Measurements from ENCODE around the gene ATPAF1.

Gene ATPAF1

DNA sequence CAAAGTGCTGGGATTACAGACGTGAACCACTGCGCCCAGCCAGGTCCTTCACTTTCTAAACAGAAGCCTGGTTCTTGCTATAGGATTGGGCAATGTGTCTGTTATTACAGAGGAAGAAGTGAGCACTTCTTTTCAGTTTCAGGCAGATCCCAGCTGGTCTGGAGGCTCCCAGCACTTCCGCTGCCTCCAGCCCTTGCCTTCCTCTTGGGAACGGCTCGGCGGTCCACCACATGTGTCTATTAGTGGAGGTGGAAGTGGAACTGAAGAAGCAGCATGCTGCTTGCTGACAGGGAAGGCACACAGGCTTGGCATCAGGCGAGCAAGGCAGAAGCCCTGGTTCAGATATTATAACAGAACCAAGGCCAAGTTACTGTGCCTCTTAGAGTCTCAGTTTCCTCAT lies 81.1 kb downstream of the ATPAF1 start:
- Histone ChIP-seq H3K4me3 (no peak overlapping the region), H3K27ac (peak overlapping the region in 1 of 2 donors; percentile 32)
- DNase-seq (ENCODE audit: low spot score) = no peak
- TF ChIP-seq, protein P1, sequence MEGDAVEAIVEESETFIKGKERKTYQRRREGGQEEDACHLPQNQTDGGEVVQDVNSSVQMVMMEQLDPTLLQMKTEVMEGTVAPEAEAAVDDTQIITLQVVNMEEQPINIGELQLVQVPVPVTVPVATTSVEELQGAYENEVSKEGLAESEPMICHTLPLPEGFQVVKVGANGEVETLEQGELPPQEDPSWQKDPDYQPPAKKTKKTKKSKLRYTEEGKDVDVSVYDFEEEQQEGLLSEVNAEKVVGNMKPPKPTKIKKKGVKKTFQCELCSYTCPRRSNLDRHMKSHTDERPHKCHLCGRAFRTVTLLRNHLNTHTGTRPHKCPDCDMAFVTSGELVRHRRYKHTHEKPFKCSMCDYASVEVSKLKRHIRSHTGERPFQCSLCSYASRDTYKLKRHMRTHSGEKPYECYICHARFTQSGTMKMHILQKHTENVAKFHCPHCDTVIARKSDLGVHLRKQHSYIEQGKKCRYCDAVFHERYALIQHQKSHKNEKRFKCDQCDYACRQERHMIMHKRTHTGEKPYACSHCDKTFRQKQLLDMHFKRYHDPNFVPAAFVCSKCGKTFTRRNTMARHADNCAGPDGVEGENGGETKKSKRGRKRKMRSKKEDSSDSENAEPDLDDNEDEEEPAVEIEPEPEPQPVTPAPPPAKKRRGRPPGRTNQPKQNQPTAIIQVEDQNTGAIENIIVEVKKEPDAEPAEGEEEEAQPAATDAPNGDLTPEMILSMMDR (IDR thresholded peaks at IDR 0.05) = no peak

DNA sequence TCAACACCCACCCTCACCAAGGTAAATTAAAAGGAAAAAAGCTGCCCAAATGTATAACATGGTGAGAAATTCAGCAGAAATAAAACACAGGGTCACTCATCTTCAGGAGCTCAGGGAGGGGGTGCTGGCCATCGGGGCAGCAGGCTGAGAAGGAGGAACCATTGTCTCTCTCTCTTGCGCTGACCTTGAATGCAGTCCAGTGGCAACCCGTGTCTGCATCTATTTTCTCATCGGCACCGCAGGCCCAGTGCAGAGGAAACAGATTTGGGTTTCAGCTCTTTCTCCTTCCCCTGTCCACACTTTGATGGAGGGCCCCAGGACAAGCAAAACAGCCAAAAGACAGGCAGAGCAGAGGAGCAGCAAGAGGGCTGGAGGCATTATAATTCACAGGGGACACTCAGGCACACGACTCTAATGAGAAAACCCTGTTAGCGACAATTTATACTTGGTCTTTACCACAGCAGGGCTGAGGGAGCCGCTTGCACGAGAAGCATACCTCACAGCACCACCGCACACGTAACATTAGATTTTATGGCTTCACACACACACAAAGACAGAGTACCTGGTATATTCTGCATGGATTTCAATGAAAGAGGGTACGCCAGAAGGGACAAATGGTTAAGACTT lies 82.7 kb downstream of the ATPAF1 start:
- no peak for DNase-seq (ENCODE audit: low spot score)
- TF ChIP-seq, protein P1 (IDR thresholded peaks at IDR 0.05) = no peak
- H3K27ac ChIP-seq = no peak overlapping the region
- H3K4me3 ChIP-seq = no peak overlapping the region

- TF ChIP-seq, protein P1 (IDR thresholded peaks at IDR 0.05) = no peak
- no peak overlapping the region for H3K27ac ChIP-seq
- DNase-seq (ENCODE audit: low spot score) = no peak
- H3K4me3 ChIP-seq = no peak overlapping the region
Measured at GRCh38 chr1:46583494-46583893, 84.7 kb downstream of the ATPAF1 start.

- H3K27ac ChIP-seq = no peak overlapping the region
- DNase-seq (ENCODE audit: low spot score) = no peak
- H3K4me3 ChIP-seq = no peak overlapping the region
- TF ChIP-seq, protein P1 (IDR thresholded peaks at IDR 0.05) = no peak
Measured at GRCh38 chr1:46582972-46583371, 85.2 kb downstream of the ATPAF1 start.

All from coronary artery (tissue), 2 donors.